Measurements from ENCODE around the gene FANCI. TPM values are rescaled to one million over a fixed set of nuclear protein-coding genes. Genes with fewer than 3 reads are reported as not detected.

FANCI gene
- total RNA-seq, 1 donor from 2014 or later, result 5.0 TPM

- ATAC-seq, result no peak
- DNase-seq (ENCODE audit: low spot score), result no peak
- intact Hi-C loops (cut with DNase I), result no loop called here
Observed at GRCh38 chr15:89293012-89293411, 49.2 kb downstream of the FANCI start.

GRCh38 chr15:89299896-89300295 lies 56.1 kb downstream of the FANCI start:
- intact Hi-C loops (cut with DNase I), result no loop called here
- ATAC-seq, result peak; percentile 52
- DNase-seq (ENCODE audit: low spot score), result no peak

GRCh38 chr15:89301304-89302089 lies 57.7 kb downstream of the FANCI start:
- ATAC-seq (no peak), DNase-seq (ENCODE audit: low spot score) (no peak)
- intact Hi-C loops (cut with DNase I), result no loop called here

GRCh38 chr15:89303986-89304385 lies 60.2 kb downstream of the FANCI start:
- DNase-seq (ENCODE audit: low spot score) (no peak), ATAC-seq (no peak)
- intact Hi-C loops (cut with DNase I), result no loop called here

GRCh38 chr15:89305395-89305794 lies 61.6 kb downstream of the FANCI start:
- intact Hi-C loops (cut with DNase I), result no loop called here
- DNase-seq (ENCODE audit: low spot score), result no peak
- no peak for ATAC-seq

- DNase-seq (ENCODE audit: low spot score) (no peak), ATAC-seq (no peak)
- intact Hi-C loops (cut with DNase I), result no loop called here
Observed at GRCh38 chr15:89307046-89307587, 63.3 kb downstream of the FANCI start.

- no peak for DNase-seq (ENCODE audit: low spot score)
- intact Hi-C loops (cut with DNase I), result no loop called here
- no peak for ATAC-seq
Observed at GRCh38 chr15:89307791-89308190, 64.0 kb downstream of the FANCI start.

GRCh38 chr15:89308236-89308635 lies 64.5 kb downstream of the FANCI start:
- intact Hi-C loops (cut with DNase I), result no loop called here
- ATAC-seq (no peak), DNase-seq (ENCODE audit: low spot score) (no peak)

GRCh38 chr15:89309993-89310392 lies 66.2 kb downstream of the FANCI start:
- intact Hi-C loops (cut with DNase I), result no loop called here

GRCh38 chr15:89315375-89315929 lies 71.7 kb downstream of the FANCI start:
- DNase-seq (ENCODE audit: low spot score) (no peak), ATAC-seq (no peak)
- intact Hi-C loops (cut with DNase I), result no loop called here

More at GRCh38 chr15:89309993-89310392, 66.2 kb downstream of the FANCI start:
- no peak for DNase-seq (ENCODE audit: low spot score)
- no peak for ATAC-seq

- intact Hi-C loops (cut with DNase I), result no loop called here
- no peak for ATAC-seq
Observed at GRCh38 chr15:89316504-89316903, 72.7 kb downstream of the FANCI start.

GRCh38 chr15:89317186-89317720 lies 73.5 kb downstream of the FANCI start:
- intact Hi-C loops (cut with DNase I), result no loop called here
- DNase-seq (ENCODE audit: low spot score) (no peak), ATAC-seq (no peak)

More at GRCh38 chr15:89316504-89316903, 72.7 kb downstream of the FANCI start:
- DNase-seq (ENCODE audit: low spot score), result no peak

GRCh38 chr15:89319678-89320077 lies 75.9 kb downstream of the FANCI start:
- DNase-seq (ENCODE audit: low spot score) (no peak), ATAC-seq (no peak)
- intact Hi-C loops (cut with DNase I), result no loop called here

- intact Hi-C loops (cut with DNase I), result no loop called here
- ATAC-seq, result no peak
Observed at GRCh38 chr15:89320200-89320599, 76.4 kb downstream of the FANCI start.

GRCh38 chr15:89321521-89322410 lies 78.0 kb downstream of the FANCI start:
- no peak for ATAC-seq
- DNase-seq (ENCODE audit: low spot score), result no peak
- intact Hi-C loops (cut with DNase I), result no loop called here

More at GRCh38 chr15:89320200-89320599, 76.4 kb downstream of the FANCI start:
- DNase-seq (ENCODE audit: low spot score), result no peak

GRCh38 chr15:89322822-89323221 lies 79.0 kb downstream of the FANCI start:
- intact Hi-C loops (cut with DNase I), result no loop called here
- no peak for DNase-seq (ENCODE audit: low spot score)
- ATAC-seq, result no peak

GRCh38 chr15:89323825-89324224 lies 80.0 kb downstream of the FANCI start:
- intact Hi-C loops (cut with DNase I), result no loop called here
- no peak for ATAC-seq
- no peak for DNase-seq (ENCODE audit: low spot score)

GRCh38 chr15:89325039-89325803 lies 81.4 kb downstream of the FANCI start:
- ATAC-seq, result no peak
- intact Hi-C loops (cut with DNase I), result no loop called here
- no peak for DNase-seq (ENCODE audit: low spot score)
